HepG2 (cell line): ENCODE results near the gene DNASE2B. TPM values are rescaled to one million over a fixed set of nuclear protein-coding genes. Genes with fewer than 3 reads are reported as not detected.

Experiments
- ATAC-seq: fragments of 200-7000 bp; cut with Tn5 transposase; 3 replicates; pipeline ENCODE4 v1.9.1; 2020; ENCODE audit warnings: mild to moderate bottlenecking, moderate library complexity
- BruUV-seq: library from RNA; stranded (reverse); fragments of 400-500 nt; replicated peaks from 2 replicates; lab custom pipeline; 2021; lab: Mats Ljungman, UMichigan
- CTCF ChIA-PET: fragments of 300-600 bp; formaldehyde crosslinking; extraction: SDS; loops from one replicate; lab custom pipeline; 2021; ENCODE audit warnings: low total read pairs, inconsistent platforms, low intra/inter-chr PET ratio; lab: Yijun Ruan, JAX
- POLR2A ChIA-PET: fragments of 350-600 bp; sonication (Branson Sonifier 250); formaldehyde crosslinking; loops from one replicate; lab custom pipeline; 2020; ENCODE audit warnings: antibody characterized with exemption, inconsistent platforms; lab: Yijun Ruan, JAX
- DNase-seq: peaks from one replicate; pipeline ENCODE4 v3.0.0-alpha.2; 2015; ENCODE audit warnings: low spot score
- FAIRE-seq: peaks from 3 replicates; lab custom pipeline; 2011; peaks lifted over from hg19 to GRCh38; lab: Jason Lieb, UNC
- H2AFZ ChIP-seq: one replicate; pipeline ENCODE4 v1.6.1; 2011; ENCODE audit warnings: low read length, inconsistent platforms
- H3K27ac ChIP-seq: fragments of 300-600 bp; 3 replicates; pipeline ENCODE4 v1.8.0; 2011; ENCODE audit warnings: mixed run types, mild to moderate bottlenecking, mixed read lengths, low read length, inconsistent platforms; ENCODE audit not compliant: insufficient read depth; ENCODE audit errors: extremely low read length
- H3K27me3 ChIP-seq, 2 experiments: fragments of 200-600 bp in 1 of 2; 2 replicates in 1 of 2; 3 replicates in 1 of 2; pipeline versions ENCODE4 v1.6.0 to v1.8.0; 2011; ENCODE audit warnings: low read length in 2 of 2, mild to moderate bottlenecking in 2 of 2, moderate library complexity in 2 of 2, inconsistent platforms in 1 of 2; ENCODE audit not compliant: insufficient read depth in 2 of 2, control insufficient read depth in 1 of 2
- H3K36me3 ChIP-seq, 2 experiments: fragments of 200-600 bp in 1 of 2; replicated peaks in 1 of 2; 2 replicates in 1 of 2; 3 replicates in 1 of 2; pipeline versions ENCODE4 v1.5.1 to v1.8.0; 2011; ENCODE audit warnings: low read length in 2 of 2, inconsistent platforms in 1 of 2; ENCODE audit not compliant: insufficient read depth in 2 of 2, control insufficient read depth in 1 of 2
- H3K4me1 ChIP-seq: 2 replicates; pipeline ENCODE4 v1.5.1; 2012; ENCODE audit warnings: low read length, inconsistent platforms; ENCODE audit not compliant: insufficient read depth
- H3K4me2 ChIP-seq: 2 replicates; pipeline ENCODE4 v1.6.0; 2011; ENCODE audit warnings: low read depth, low read length, inconsistent platforms
- H3K4me3 ChIP-seq, 3 experiments: fragments of 200-600 bp in 1 of 3; sonication (generic), shearing (Covaris generic) in 1 of 3; replicated peaks in 1 of 3; 2 replicates each; pipeline ENCODE4 v1.5.1; 2011 to 2016; ENCODE audit warnings: low read length in 3 of 3, inconsistent platforms in 2 of 3, low read depth in 2 of 3, mild to moderate bottlenecking in 2 of 3, control low read depth in 1 of 3, mixed read lengths in 1 of 3; ENCODE audit not compliant: insufficient read depth in 1 of 3
- H3K79me2 ChIP-seq: one replicate; pipeline ENCODE4 v1.6.1; 2011; ENCODE audit warnings: low read length, inconsistent platforms; ENCODE audit not compliant: insufficient read depth
- H3K9ac ChIP-seq: 2 replicates; pipeline ENCODE4 v1.6.0; 2011; ENCODE audit warnings: mild to moderate bottlenecking, low read depth, low read length, inconsistent platforms; ENCODE audit not compliant: insufficient read depth
- H3K9me3 ChIP-seq: 2 replicates; pipeline ENCODE4 v1.5.1; 2012; ENCODE audit warnings: mild to moderate bottlenecking, low read length
- H4K20me1 ChIP-seq: 2 replicates; pipeline ENCODE4 v1.6.0; 2011; ENCODE audit warnings: inconsistent platforms, mild to moderate bottlenecking, low read length, moderate library complexity; ENCODE audit not compliant: insufficient read depth
- CHD4 ChIP-seq: fragments of 200-600 bp; sonication (generic); IDR thresholded peaks from 2 replicates; pipeline ENCODE4 v1.7.0; 2017; ENCODE audit warnings: mild to moderate bottlenecking, low read length, borderline replicate concordance
- FOXM1 ChIP-seq: sonication (generic); formaldehyde crosslinking; IDR thresholded peaks from 2 replicates; pipeline ENCODE4 v1.5.0; 2020; ENCODE audit warnings: missing genetic modification reagents
- HCFC1 ChIP-seq: fragments of 150-350 bp; IDR thresholded peaks from 2 replicates; pipeline ENCODE4 v1.6.1; 2014; ENCODE audit warnings: low read depth, low read length
- NFKB2 ChIP-seq: sonication (generic); formaldehyde crosslinking; IDR thresholded peaks from 2 replicates; pipeline ENCODE4 v1.4.0; 2020; ENCODE audit warnings: missing genetic modification reagents, borderline replicate concordance
- NR2F6 ChIP-seq, 2 experiments: IDR thresholded peaks; 2 replicates each; pipeline ENCODE4 v1.6.1; 2016; ENCODE audit warnings: antibody characterized with exemption in 1 of 2, mild to moderate bottlenecking in 1 of 2
- SMAD9 ChIP-seq: sonication (generic); formaldehyde crosslinking; IDR thresholded peaks from 2 replicates; pipeline ENCODE4 v1.5.1; 2020; ENCODE audit warnings: mild to moderate bottlenecking, missing genetic modification reagents
- SRSF4 ChIP-seq: fragments of 200-400 bp; formaldehyde crosslinking; IDR thresholded peaks from one replicate; pipeline ENCODE4 v1.6.1; 2018; ENCODE audit warnings: mild to moderate bottlenecking, low read depth, low read length, moderate library complexity; ENCODE audit not compliant: poor library complexity, severe bottlenecking
- THAP8 ChIP-seq: sonication (generic); formaldehyde crosslinking; IDR thresholded peaks from 2 replicates; pipeline ENCODE4 v1.5.1; 2020; ENCODE audit warnings: missing genetic modification reagents, mild to moderate bottlenecking, borderline replicate concordance
- WIZ ChIP-seq: sonication (generic); formaldehyde crosslinking; IDR thresholded peaks from 2 replicates; pipeline ENCODE4 v1.5.1; 2020; ENCODE audit warnings: mild to moderate bottlenecking, missing genetic modification reagents
- YY1 ChIP-seq: IDR thresholded peaks from 2 replicates; pipeline ENCODE4 v1.6.1; 2011; ENCODE audit warnings: low read length, low read depth, moderate library complexity, mild to moderate bottlenecking; ENCODE audit not compliant: insufficient read depth, insufficient replicate concordance
- ZBTB8A ChIP-seq: sonication (generic); formaldehyde crosslinking; IDR thresholded peaks from 2 replicates; pipeline ENCODE4 v1.4.0; 2020; ENCODE audit warnings: mild to moderate bottlenecking, low read depth, missing genetic modification reagents, borderline replicate concordance
- ZNF136 ChIP-seq: sonication (generic); formaldehyde crosslinking; IDR thresholded peaks from 2 replicates; pipeline ENCODE4 v1.8.1; 2022; ENCODE audit warnings: low read depth, mild to moderate bottlenecking, moderate library complexity, missing genetic modification reagents
- ZNF224 ChIP-seq: sonication (generic); formaldehyde crosslinking; IDR thresholded peaks from 2 replicates; pipeline ENCODE4 v1.5.0; 2020; ENCODE audit warnings: mild to moderate bottlenecking, missing genetic modification reagents
- ZNF326 ChIP-seq: sonication (generic); formaldehyde crosslinking; IDR thresholded peaks from 2 replicates; pipeline ENCODE4 v1.4.0; 2020; ENCODE audit warnings: missing genetic modification reagents, borderline replicate concordance
- WGBS: methylation state at CpG from one replicate; pipeline ENCODE4 v1.1.6; 2017; ENCODE audit warnings: low lambda C conversion rate; 5-methylcytosine and 5-hydroxymethylcytosine counted together
- in situ Hi-C: cut with HindIII; loops from 2 replicates; pipeline ENCODE4 v1.10.0; 2017; ENCODE audit warnings: low pct_unique_long_range_greater_than_20kb; ENCODE audit not compliant: extremely low pct_ligation_motif_present
- intact Hi-C: fragments of 100-400 bp; cut with micrococcal nuclease; formaldehyde crosslinking; loops from one replicate; pipeline ENCODE4 v1.10.0; 2022; ENCODE audit not compliant: unreplicated experiment
- polyA plus RNA-seq, 8 experiments: library from polyadenylated mRNA; depleted of rRNA in 3 of 8; stranded (reverse) in 7 of 8; unstranded in 1 of 8; fragments of >200 nt; fragmentation: Illumina TruSeq in 4 of 8; extraction: Trizol in 4 of 8; gene quantifications; 2 replicates each; pipeline versions ENCODE4 v1.2.1 to v1.2.3, GENCODE V29; 2011 to 2016; ENCODE audit warnings: low read depth in 4 of 8, missing spikeins in 1 of 8, mixed read lengths in 1 of 8; ENCODE audit not compliant: insufficient read depth in 1 of 8
- total RNA-seq, 5 experiments: library from RNA; depleted of rRNA; stranded (reverse); fragments of >200 nt; fragmentation: Illumina TruSeq; extraction: Trizol; gene quantifications; 2 replicates each; pipeline ENCODE4 v1.2.3, GENCODE V29; 2016; ENCODE audit warnings: low read depth in 1 of 5

The DNASE2B gene
- total and polyA plus RNA-seq, 2 of the 13 experiments (the other 11 are each of a cell fraction or from before 2014, with no cell fraction given) = not detected

- CTCF ChIA-PET = no interaction called here
- Histone ChIP-seq H3K79me2 (no peaks in the 10 kb centered on the region), H3K9me3 (no peaks in the 10 kb centered on the region), H4K20me1 (no peaks in the 10 kb centered on the region), H3K9ac (no peak overlapping the region), H3K4me1 (no peaks in the 10 kb centered on the region), H3K36me3 (no peaks in the 10 kb centered on the region), H3K27ac (no peak overlapping the region), H3K27me3 (no peaks in the 10 kb centered on the region), H2AFZ (no peak overlapping the region), H3K4me3 (no peak overlapping the region), H3K4me2 (no peak overlapping the region)
- TF ChIP-seq CHD4 (no peak), ZNF326 (CRISPR knock-in tag) (no peak), HCFC1 (no peak), WIZ (no peak), ZBTB8A (CRISPR knock-in tag) (no peak), NFKB2 (CRISPR knock-in tag) (no peak), SMAD9 (CRISPR knock-in tag) (no peak), YY1 (no peak), SRSF4 (no peak), ZNF136 (CRISPR knock-in tag) (no peak), NR2F6 (IDR thresholded peaks at IDR 0.05) (no peak), NR2F6 (CRISPR knock-in tag; IDR thresholded peaks at IDR 0.05) (no peak), ZNF224 (CRISPR knock-in tag) (no peak), THAP8 (CRISPR knock-in tag) (no peak), FOXM1 (no peak)
- in situ Hi-C loops = no loop called here
- intact Hi-C loops = loop anchor here (5.0 kb wide), 1 partner anchor 313 kb away; no protein-coding TSS in a partner anchor
- 0% methylated on average over 4 of the region's 4 CpGs for WGBS
- POLR2A ChIA-PET = no interaction called here
- no peak for ATAC-seq
- BruUV-seq = no TSS peak
- FAIRE-seq = no peak
- DNase-seq = no peak
Measured at GRCh38 chr1:84434801-84435549, 36.7 kb downstream of the DNASE2B start.
